Cardiac atrium fibroblast (primary cell): ENCODE results near the gene HYAL3. TPM values are rescaled to one million over a fixed set of nuclear protein-coding genes. Genes with fewer than 3 reads are reported as not detected.

Experiments
- total RNA-seq: library from RNA; depleted of rRNA; stranded (reverse); fragments of >200 nt; gene quantifications from 2 replicates; pipeline ENCODE4 v1.2.3, GENCODE V29; 2015

The HYAL3 gene
- total RNA-seq, result 6.5 and 7.8 TPM in 2 replicates

GRCh38 chr3:50298836-50299637 is at the start of gene HYAL3, which contains the start of gene NAA80:
TSS of gene HYAL3 (minus strand) at chr3:50299405. CDS start at chr3:50295602, 3,803 bp downstream.
TSS of gene NAA80 (minus strand) at chr3:50299405. CDS start at chr3:50297463, 1,942 bp downstream.

DNA sequence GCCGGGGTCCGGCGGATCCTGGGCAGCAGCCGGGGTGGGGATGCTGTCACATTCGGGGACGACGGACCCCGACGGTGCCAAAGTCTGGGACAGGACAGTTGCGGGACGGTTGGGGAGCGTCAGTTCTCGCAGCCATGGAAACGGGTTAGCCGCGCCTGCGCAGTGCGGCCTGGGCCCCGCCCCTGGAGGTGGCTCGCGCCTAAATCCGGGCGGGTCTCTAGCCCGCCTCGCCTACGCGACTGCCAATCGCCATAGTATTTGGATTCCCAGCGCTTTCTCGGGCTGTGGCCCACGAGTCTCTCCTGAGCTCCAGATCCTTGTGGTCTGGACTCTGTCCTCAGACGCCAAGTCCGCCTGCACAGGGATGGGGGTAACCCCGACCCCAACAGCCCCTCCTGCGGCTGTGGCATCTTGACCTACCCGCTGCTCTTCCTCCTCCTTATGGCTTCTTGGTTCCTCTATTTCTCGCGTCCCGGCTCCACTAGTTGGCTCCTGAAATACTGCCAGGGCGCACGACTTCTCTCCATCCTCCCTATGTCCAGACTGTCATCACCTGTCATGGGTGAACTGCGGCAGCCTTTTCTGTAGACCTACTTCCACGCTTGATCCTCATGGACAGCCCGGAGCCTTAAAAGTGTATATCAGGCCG is 46.5 kb upstream of the HYAL3 start, which contains the start of gene ZMYND10:
Gene ZMYND10 (minus strand): TSS at position 147 of the 649 bp plus-strand sequence. CDS start 153 bp downstream, outside the sequence.

GRCh38 chr3:50340448-50341329 is 41.5 kb upstream of the HYAL3 start, which contains the start of gene RASSF1:
TSS of gene RASSF1 (minus strand) at chr3:50340836. CDS start at chr3:50340805, 31 bp downstream.

GRCh38 chr3:50327943-50328691 is 28.9 kb upstream of the HYAL3 start, which contains the start of gene TUSC2:
TSS of gene TUSC2 (minus strand) at chr3:50328223. CDS start at chr3:50328099, 124 bp downstream.

GRCh38 chr3:50322386-50323091 is 23.3 kb upstream of the HYAL3 start, which contains the start of gene HYAL2:
TSS of gene HYAL2 (minus strand) at chr3:50322745. CDS start at chr3:50320489, 2,256 bp downstream.

GRCh38 chr3:50303013-50303815 is 4.0 kb upstream of the HYAL3 start, which contains the start of gene HYAL1:
TSS of gene HYAL1 (minus strand) at chr3:50303574. CDS start at chr3:50302956, 618 bp downstream.

DNA sequence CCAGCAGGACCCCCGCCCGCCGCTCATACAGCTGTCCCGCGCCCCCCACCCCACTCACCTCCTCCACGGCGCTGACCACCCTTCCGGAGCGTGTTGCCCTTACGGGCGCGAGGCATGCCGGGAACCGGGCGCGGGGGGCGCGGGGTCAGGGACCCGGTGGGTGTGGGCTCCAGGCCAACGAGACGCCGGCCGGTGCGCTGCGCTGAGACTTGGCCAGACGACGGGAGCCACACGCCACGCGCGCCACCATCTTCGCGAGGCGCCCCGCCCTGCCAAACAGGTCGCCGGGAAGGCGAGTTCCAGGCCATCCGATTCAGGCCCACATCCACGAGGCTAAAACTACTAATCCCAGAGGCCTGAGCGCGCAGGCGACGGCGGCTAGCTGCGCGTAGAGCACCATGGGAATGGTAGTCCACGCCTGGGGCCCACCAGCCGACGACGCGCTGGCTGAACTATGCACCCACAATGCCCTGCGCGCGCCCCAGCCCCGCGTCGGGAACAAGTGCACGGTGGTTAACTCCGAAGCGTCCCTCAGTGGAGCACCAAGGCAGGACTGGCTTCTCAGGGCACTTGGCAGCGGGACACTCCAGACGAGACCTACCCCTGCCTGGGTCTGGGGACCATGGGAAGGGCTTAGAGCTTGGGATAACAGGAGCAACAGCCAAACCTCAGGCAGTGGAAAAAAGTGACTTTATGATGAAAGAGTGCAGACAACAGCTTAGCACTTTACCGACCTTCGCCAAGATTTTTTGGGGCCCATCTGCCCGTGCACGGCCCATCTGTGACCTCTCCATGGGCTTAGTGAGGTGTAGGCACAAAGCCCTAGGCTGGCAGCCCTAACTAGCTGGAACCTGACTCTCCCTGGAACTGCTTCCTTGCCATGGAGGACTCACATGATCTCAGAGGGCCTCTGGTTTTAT is 6.8 kb downstream of the HYAL3 start, which contains the start of gene IFRD2:
Gene IFRD2 (minus strand): TSS at position 271 of the 920 bp plus-strand sequence. CDS start 155 bp downstream, at position 116.

DNA sequence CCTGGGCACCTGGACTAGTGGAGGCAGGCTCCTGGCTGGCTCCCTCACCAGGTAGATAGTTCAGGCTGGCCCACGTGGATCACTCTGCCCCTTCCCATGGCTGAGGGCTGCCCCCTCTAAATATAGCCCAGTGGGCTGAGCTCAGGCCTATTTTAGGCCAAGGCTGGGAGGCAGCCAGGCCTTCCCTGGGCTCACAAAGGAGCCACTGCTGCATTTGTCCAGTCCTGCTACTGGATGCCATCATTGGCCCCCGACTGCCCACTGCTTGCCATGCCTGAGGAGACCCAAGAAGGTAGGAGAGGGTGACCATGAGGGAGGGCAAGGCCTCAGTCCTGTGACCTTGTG is 20.4 kb downstream of the HYAL3 start, which contains the start of gene LSMEM2:
Gene LSMEM2 (plus strand): TSS at position 208 of the 345 bp plus-strand sequence. CDS start 27 bp downstream, at position 235.

DNA sequence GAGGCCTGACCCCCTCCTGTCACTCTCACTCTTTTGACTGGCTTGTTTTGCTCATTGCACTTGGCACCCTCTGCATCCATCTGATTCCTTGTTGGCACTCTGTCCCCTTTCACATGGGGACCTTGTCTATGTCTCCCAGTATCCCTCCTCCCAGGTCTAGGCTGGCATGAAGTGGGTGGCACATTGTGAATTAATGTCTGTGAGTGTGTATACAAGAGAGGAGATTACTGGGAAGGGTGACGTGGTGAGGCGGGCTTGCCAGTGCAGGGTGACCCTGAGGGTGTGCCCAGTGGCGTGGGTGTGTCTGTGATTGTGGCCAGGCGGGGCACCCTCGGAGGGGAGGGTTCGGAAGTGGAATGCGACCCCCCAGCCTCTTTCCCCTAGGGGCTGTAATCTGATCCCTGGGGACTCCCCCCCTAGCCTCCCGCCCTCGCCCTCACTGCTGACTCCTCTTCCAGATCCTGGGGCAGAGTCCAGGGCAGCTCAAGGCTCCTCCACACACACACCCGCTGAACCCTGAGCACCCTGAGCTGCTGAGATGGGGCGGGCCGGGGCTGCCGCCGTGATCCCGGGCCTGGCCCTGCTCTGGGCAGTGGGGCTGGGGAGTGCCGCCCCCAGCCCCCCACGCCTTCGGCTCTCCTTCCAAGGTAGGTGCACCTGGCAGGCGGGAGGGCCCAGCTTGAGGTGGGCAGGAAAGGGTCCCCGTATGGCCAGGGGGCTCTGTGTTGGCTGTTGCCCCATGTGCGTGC is 30.3 kb downstream of the HYAL3 start, which contains the start of gene SEMA3B:
Gene SEMA3B (plus strand): TSS at position 445 of the 749 bp plus-strand sequence. CDS start 94 bp downstream, at position 539.

Other genes starting within 250 kb of the HYAL3 start
- gene RBM5, start 210.5 kb downstream of the HYAL3 start, total RNA-seq, result 61.7 and 103 TPM in 2 replicates
- 6.5 and 20.9 TPM in 2 replicates for gene SEMA3F, start 144.1 kb downstream of the HYAL3 start, total RNA-seq
- not detected in 2 replicates for gene GNAT1, start 107.8 kb downstream of the HYAL3 start, total RNA-seq
- not detected in 2 replicates for gene SLC38A3, start 94.1 kb downstream of the HYAL3 start, total RNA-seq
- 252 and 308 TPM in 2 replicates for gene GNAI2, start 63.2 kb downstream of the HYAL3 start, total RNA-seq
- 1.4 and 3.4 TPM in 2 replicates for gene SEMA3B, start 30.3 kb downstream of the HYAL3 start, total RNA-seq
- gene LSMEM2, start 20.3 kb downstream of the HYAL3 start, total RNA-seq, result not detected in 2 replicates
- 47.1 and 55.2 TPM in 2 replicates for gene IFRD2, start 7.0 kb downstream of the HYAL3 start, total RNA-seq
- gene NAA80, start within 50 bp of the HYAL3 start, total RNA-seq, result 8.1 and 11.8 TPM in 2 replicates
- gene HYAL1, start 4.2 kb upstream of the HYAL3 start, total RNA-seq, result 5.0 and 6.1 TPM in 2 replicates
- gene HYAL2, start 23.3 kb upstream of the HYAL3 start, total RNA-seq, result 70.0 and 100 TPM in 2 replicates
- gene TUSC2, start 28.8 kb upstream of the HYAL3 start, total RNA-seq, result 15.2 and 23.3 TPM in 2 replicates
- 36.5 and 37.7 TPM in 2 replicates for gene RASSF1, start 41.4 kb upstream of the HYAL3 start, total RNA-seq
- under 0.01 TPM in 1 of 2 replicates, not detected in the other for gene ZMYND10, start 46.3 kb upstream of the HYAL3 start, total RNA-seq
- gene NPRL2, start 51.4 kb upstream of the HYAL3 start, total RNA-seq, result 18.6 and 20.7 TPM in 2 replicates
- gene CYB561D2, start 51.5 kb upstream of the HYAL3 start, total RNA-seq, result 23.1 and 44.6 TPM in 2 replicates
- gene TMEM115, start 60.1 kb upstream of the HYAL3 start, total RNA-seq, result 67.6 and 73.3 TPM in 2 replicates
- not detected in 2 replicates for gene CACNA2D2, start 204.2 kb upstream of the HYAL3 start, total RNA-seq